SK-N-SH treated with all-trans-retinoic acid at 6 μM for 48 hours (cell line): Measurements from ENCODE around the gene UBE2S.

Source experiments
- BACH2 ChIP-seq: fragments of 250-450 bp; sonication (Bioruptor Pico); IDR thresholded peaks from 2 replicates; pipeline ENCODE4 v1.9.0; 2021; ENCODE audit warnings: mild to moderate bottlenecking, borderline replicate concordance
- RARB ChIP-seq: fragments of 250-450 bp; sonication (Bioruptor Pico); IDR thresholded peaks from 2 replicates; pipeline ENCODE4 v1.8.0; 2021; ENCODE audit warnings: mild to moderate bottlenecking, moderate library complexity
- TCF4 ChIP-seq: fragments of 250-450 bp; sonication (Bioruptor Pico); IDR thresholded peaks from 2 replicates; pipeline ENCODE4 v1.8.0; 2021; ENCODE audit warnings: mild to moderate bottlenecking, moderate library complexity, borderline replicate concordance
- TOX ChIP-seq: fragments of 250-450 bp; sonication (Bioruptor Pico); IDR thresholded peaks from 2 replicates; pipeline ENCODE4 v1.8.0; 2021; ENCODE audit warnings: mild to moderate bottlenecking, moderate library complexity, borderline replicate concordance
- ZC3H10 ChIP-seq: fragments of 250-450 bp; sonication (Bioruptor Pico); IDR thresholded peaks from 2 replicates; pipeline ENCODE4 v1.5.1; 2021; ENCODE audit warnings: mild to moderate bottlenecking, moderate library complexity
- ZFP3 ChIP-seq: fragments of 250-450 bp; sonication (Bioruptor Pico); IDR thresholded peaks from 2 replicates; pipeline ENCODE4 v1.5.0; 2020; ENCODE audit warnings: mild to moderate bottlenecking, moderate library complexity
- ZNF70 ChIP-seq: fragments of 450-650 bp; formaldehyde crosslinking; IDR thresholded peaks from 2 replicates; pipeline ENCODE4 v1.5.0; 2020; ENCODE audit warnings: mild to moderate bottlenecking, moderate library complexity
- ZNF8 ChIP-seq: fragments of 450-650 bp; formaldehyde crosslinking; IDR thresholded peaks from 2 replicates; pipeline ENCODE4 v1.5.0; 2020; ENCODE audit warnings: mild to moderate bottlenecking, moderate library complexity
- TF ChIP-seq, protein P1 (sequence below): fragments of 250-450 bp; sonication (Bioruptor Pico); IDR thresholded peaks from 2 replicates; pipeline ENCODE4 v1.5.0; 2020; ENCODE audit warnings: mild to moderate bottlenecking, moderate library complexity
- TF ChIP-seq, protein P2 (sequence below): fragments of 250-450 bp; sonication (Bioruptor Pico); IDR thresholded peaks from 2 replicates; pipeline ENCODE4 v1.8.0; 2020; ENCODE audit warnings: mild to moderate bottlenecking, moderate library complexity, borderline replicate concordance

DNA sequence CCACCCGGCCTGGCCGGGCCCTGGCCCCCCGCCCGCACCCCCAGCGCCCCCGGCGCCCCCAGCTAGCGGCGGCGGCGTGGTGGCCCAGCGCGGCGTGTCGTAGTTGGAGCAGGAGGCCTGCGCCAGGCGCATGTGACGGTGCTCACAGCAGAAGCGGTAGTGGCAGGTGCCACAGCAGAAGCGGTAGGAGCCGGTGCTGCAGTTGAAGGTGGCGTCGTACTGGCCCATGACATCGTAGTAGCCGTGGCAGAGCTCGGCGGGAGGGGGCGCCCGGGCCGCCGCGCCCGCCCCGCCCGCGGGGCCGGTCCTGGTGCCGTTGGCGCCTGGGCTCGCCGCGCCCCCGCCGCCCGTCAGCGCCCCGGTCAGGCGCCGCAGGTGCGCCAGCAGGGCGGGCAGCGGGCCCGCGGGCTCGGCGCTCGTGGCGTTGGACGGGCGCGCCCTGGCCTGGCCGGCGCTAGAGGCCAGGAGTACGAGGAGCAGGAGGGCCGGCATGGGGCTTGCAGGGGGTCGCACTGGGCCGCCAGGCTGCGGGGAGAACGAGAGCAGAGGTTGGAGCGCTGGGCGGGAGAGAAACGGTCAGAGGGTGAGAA, 34.9 kb upstream of the UBE2S start:
- TF ChIP-seq BACH2 (CRISPR knock-in tag) (no peak), ZNF8 (no peak), TOX (CRISPR knock-in tag) (no peak), ZC3H10 (CRISPR knock-in tag) (no peak), ZNF70 (CRISPR knock-in tag) (no peak), TCF4 (no peak), ZFP3 (CRISPR knock-in tag) (no peak), RARB (CRISPR knock-in tag) (no peak)
- TF ChIP-seq, protein P1, sequence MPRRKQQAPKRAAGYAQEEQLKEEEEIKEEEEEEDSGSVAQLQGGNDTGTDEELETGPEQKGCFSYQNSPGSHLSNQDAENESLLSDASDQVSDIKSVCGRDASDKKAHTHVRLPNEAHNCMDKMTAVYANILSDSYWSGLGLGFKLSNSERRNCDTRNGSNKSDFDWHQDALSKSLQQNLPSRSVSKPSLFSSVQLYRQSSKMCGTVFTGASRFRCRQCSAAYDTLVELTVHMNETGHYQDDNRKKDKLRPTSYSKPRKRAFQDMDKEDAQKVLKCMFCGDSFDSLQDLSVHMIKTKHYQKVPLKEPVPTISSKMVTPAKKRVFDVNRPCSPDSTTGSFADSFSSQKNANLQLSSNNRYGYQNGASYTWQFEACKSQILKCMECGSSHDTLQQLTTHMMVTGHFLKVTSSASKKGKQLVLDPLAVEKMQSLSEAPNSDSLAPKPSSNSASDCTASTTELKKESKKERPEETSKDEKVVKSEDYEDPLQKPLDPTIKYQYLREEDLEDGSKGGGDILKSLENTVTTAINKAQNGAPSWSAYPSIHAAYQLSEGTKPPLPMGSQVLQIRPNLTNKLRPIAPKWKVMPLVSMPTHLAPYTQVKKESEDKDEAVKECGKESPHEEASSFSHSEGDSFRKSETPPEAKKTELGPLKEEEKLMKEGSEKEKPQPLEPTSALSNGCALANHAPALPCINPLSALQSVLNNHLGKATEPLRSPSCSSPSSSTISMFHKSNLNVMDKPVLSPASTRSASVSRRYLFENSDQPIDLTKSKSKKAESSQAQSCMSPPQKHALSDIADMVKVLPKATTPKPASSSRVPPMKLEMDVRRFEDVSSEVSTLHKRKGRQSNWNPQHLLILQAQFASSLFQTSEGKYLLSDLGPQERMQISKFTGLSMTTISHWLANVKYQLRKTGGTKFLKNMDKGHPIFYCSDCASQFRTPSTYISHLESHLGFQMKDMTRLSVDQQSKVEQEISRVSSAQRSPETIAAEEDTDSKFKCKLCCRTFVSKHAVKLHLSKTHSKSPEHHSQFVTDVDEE = no peak
- TF ChIP-seq, protein P2, sequence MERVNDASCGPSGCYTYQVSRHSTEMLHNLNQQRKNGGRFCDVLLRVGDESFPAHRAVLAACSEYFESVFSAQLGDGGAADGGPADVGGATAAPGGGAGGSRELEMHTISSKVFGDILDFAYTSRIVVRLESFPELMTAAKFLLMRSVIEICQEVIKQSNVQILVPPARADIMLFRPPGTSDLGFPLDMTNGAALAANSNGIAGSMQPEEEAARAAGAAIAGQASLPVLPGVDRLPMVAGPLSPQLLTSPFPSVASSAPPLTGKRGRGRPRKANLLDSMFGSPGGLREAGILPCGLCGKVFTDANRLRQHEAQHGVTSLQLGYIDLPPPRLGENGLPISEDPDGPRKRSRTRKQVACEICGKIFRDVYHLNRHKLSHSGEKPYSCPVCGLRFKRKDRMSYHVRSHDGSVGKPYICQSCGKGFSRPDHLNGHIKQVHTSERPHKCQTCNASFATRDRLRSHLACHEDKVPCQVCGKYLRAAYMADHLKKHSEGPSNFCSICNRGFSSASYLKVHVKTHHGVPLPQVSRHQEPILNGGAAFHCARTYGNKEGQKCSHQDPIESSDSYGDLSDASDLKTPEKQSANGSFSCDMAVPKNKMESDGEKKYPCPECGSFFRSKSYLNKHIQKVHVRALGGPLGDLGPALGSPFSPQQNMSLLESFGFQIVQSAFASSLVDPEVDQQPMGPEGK = no peak
